ENCODE measurements around the gene DPH2. TPM values are rescaled to one million over a fixed set of nuclear protein-coding genes. Genes with fewer than 3 reads are reported as not detected.

DPH2 gene
- total RNA-seq, 2 donors from 2014 or later: 20.5 to 23.0 TPM

- H3K36me3 ChIP-seq: peaks cover 21% of the 10 kb centered on the region
- H3K27ac ChIP-seq: no peak overlapping the region
- no peak for TF ChIP-seq CTCF (IDR thresholded peaks at IDR 0.05)
- no peaks in the 10 kb centered on the region for H3K9me3 ChIP-seq
- no peak overlapping the region for H3K4me3 ChIP-seq
- H3K4me1 ChIP-seq: peaks cover 3 to 51% of the 10 kb centered on the region in 2 donors
- H3K27me3 ChIP-seq: no peaks in the 10 kb centered on the region
- DNase-seq (ENCODE audit: low spot score): no peak
Observed at GRCh38 chr1:43977376-43978263, 7.8 kb downstream of the DPH2 start.

GRCh38 chr1:43978264-43978550 lies 8.4 kb downstream of the DPH2 start:
- peaks cover 3 to 51% of the 10 kb centered on the region in 2 donors for H3K4me1 ChIP-seq
- H3K4me3 ChIP-seq: no peak overlapping the region
- no peak for TF ChIP-seq CTCF (IDR thresholded peaks at IDR 0.05)
- peaks cover 21% of the 10 kb centered on the region for H3K36me3 ChIP-seq
- H3K27ac ChIP-seq: no peak overlapping the region
- DNase-seq (ENCODE audit: low spot score): no peak
- H3K27me3 ChIP-seq: no peaks in the 10 kb centered on the region
- no peaks in the 10 kb centered on the region for H3K9me3 ChIP-seq

- H3K4me3 ChIP-seq: peak within 1 kb of the TSS; percentile 77 to 81
- no peaks in the 10 kb centered on the region for H3K9me3 ChIP-seq
- peak within 1 kb of the TSS; percentile 48 to 62 for H3K27ac ChIP-seq
- peaks cover 3 to 51% of the 10 kb centered on the region in 2 donors for H3K4me1 ChIP-seq
- H3K36me3 ChIP-seq: peaks cover 21% of the 10 kb centered on the region
- H3K27me3 ChIP-seq: no peaks in the 10 kb centered on the region
- no peak for TF ChIP-seq CTCF (IDR thresholded peaks at IDR 0.05)
- no peak for DNase-seq (ENCODE audit: low spot score)
Observed at GRCh38 chr1:43978551-43979260, 8.9 kb downstream of the DPH2 start, which contains the start of gene B4GALT2. Gene B4GALT2 (plus strand): TSS chr1:43979210. CDS start chr1:43981161, 1,951 bp downstream.

GRCh38 chr1:43979261-43979527 lies 9.4 kb downstream of the DPH2 start:
- no peak for TF ChIP-seq CTCF (IDR thresholded peaks at IDR 0.05)
- Histone ChIP-seq H3K36me3 (peaks cover 21% of the 10 kb centered on the region), H3K27me3 (no peaks in the 10 kb centered on the region), H3K4me3 (peak overlapping the region; percentile 77 to 81), H3K9me3 (no peaks in the 10 kb centered on the region), H3K27ac (peak overlapping the region; percentile 48 to 62), H3K4me1 (peaks cover 3 to 46% of the 10 kb centered on the region in 2 donors)
- DNase-seq (ENCODE audit: low spot score): no peak

- peaks cover 21% of the 10 kb centered on the region for H3K36me3 ChIP-seq
- peaks cover 3 to 43% of the 10 kb centered on the region in 2 donors for H3K4me1 ChIP-seq
Observed at GRCh38 chr1:43979528-43980254, 9.9 kb downstream of the DPH2 start.

More at GRCh38 chr1:43979528-43980254, 9.9 kb downstream of the DPH2 start:
- peak overlapping the region; percentile 77 to 81 for H3K4me3 ChIP-seq
- H3K27me3 ChIP-seq: no peaks in the 10 kb centered on the region
- DNase-seq (ENCODE audit: low spot score): no peak
- peak overlapping the region; percentile 48 to 62 for H3K27ac ChIP-seq
- TF ChIP-seq CTCF (IDR thresholded peaks at IDR 0.05): no peak
- H3K9me3 ChIP-seq: no peaks in the 10 kb centered on the region
